HCT116 (cell line): ENCODE results near the gene VANGL1. TPM values are rescaled to one million over a fixed set of nuclear protein-coding genes. Genes with fewer than 3 reads are reported as not detected.

Source experiments
- ATAC-seq: fragments of 200-7000 bp; cut with Tn5 transposase; 2 replicates; pipeline ENCODE4 v1.9.1; 2020; ENCODE audit warnings: mild to moderate bottlenecking, moderate library complexity
- BruUV-seq: library from RNA; stranded (reverse); fragments of 400-500 nt; replicated peaks from 2 replicates; lab custom pipeline; 2021; lab: Mats Ljungman, UMichigan
- CTCF ChIA-PET: fragments of 300-600 bp; sonication (Branson Sonifier 250); formaldehyde crosslinking; loops from one replicate; lab custom pipeline; 2021; ENCODE audit warnings: antibody characterized with exemption; lab: Charles Lee
- POLR2A ChIA-PET: fragments of 300-600, 350-600 bp; sonication (Branson Sonifier 250); formaldehyde crosslinking; loops from one replicate; lab custom pipeline; 2021; ENCODE audit warnings: antibody characterized with exemption; lab: Charles Lee
- RAD21 ChIA-PET, 2 experiments: fragments of 300-600 bp; sonication (Branson Sonifier 250); formaldehyde crosslinking; loops; one replicate each; lab custom pipeline; 2023; ENCODE audit warnings: low total read pairs in 2 of 2; ENCODE audit not compliant: uncharacterized antibody in 2 of 2, unreplicated experiment in 2 of 2, low non-redundant PET in 1 of 2; lab: Charles Lee
- DNase-seq: peaks from one replicate; pipeline ENCODE4 v3.0.0-alpha.2; 2010; ENCODE audit warnings: low read depth, low spot score
- H2AFZ ChIP-seq: fragments of 200-600 bp; shearing (Covaris generic), sonication (generic); 2 replicates; pipeline ENCODE4 v1.6.1; 2017; ENCODE audit warnings: low read depth, mixed run types, mixed read lengths, antibody characterized with exemption, low read length; ENCODE audit not compliant: poor library complexity, severe bottlenecking
- H3K27ac ChIP-seq: 2 replicates; pipeline ENCODE4 v1.5.1; 2012; ENCODE audit warnings: low read depth, low read length
- H3K27me3 ChIP-seq: fragments of 200-600 bp; sonication (generic); 2 replicates; pipeline ENCODE4 v1.6.1; 2016; ENCODE audit warnings: mixed run types, low read length, mixed read lengths; ENCODE audit not compliant: insufficient read depth
- H3K36me3 ChIP-seq, 2 experiments: fragments of 200-500 bp in 1 of 2; fragments of 200-600 bp in 1 of 2; sonication (Bioruptor generic) in 1 of 2; sonication (generic) in 1 of 2; 2 replicates each; pipeline versions ENCODE4 v1.5.1 to v1.6.1; 2014 to 2016; ENCODE audit warnings: low read length in 2 of 2, inconsistent platforms in 1 of 2, mixed read lengths in 1 of 2, mixed run types in 1 of 2; ENCODE audit not compliant: insufficient read depth in 2 of 2, control insufficient read depth in 1 of 2
- H3K4me1 ChIP-seq, 2 experiments: fragments of 200-600 bp in 1 of 2; sonication (generic) in 1 of 2; 2 replicates each; pipeline versions ENCODE4 v1.5.1 to v1.6.1; 2012 to 2017; ENCODE audit warnings: low read length in 2 of 2, inconsistent platforms in 1 of 2, mild to moderate bottlenecking in 1 of 2, mixed read lengths in 1 of 2, mixed run types in 1 of 2, moderate library complexity in 1 of 2; ENCODE audit not compliant: insufficient read depth in 2 of 2, control insufficient read depth in 1 of 2
- H3K4me2 ChIP-seq: fragments of 200-600 bp; sonication (generic); 2 replicates; pipeline ENCODE4 v1.6.1; 2017; ENCODE audit warnings: mixed run types, low read length, mixed read lengths
- H3K4me3 ChIP-seq, 2 experiments: fragments of 200-600 bp in 1 of 2; sonication (generic) in 1 of 2; replicated peaks in 1 of 2; 2 replicates each; pipeline ENCODE4 v1.5.1; 2011 to 2016; ENCODE audit warnings: low read length in 2 of 2, control low read depth in 1 of 2, low read depth in 1 of 2, mild to moderate bottlenecking in 1 of 2, mixed read lengths in 1 of 2, mixed run types in 1 of 2
- H3K79me2 ChIP-seq: fragments of 200-600 bp; sonication (generic); 2 replicates; pipeline ENCODE4 v1.6.1; 2017; ENCODE audit warnings: mild to moderate bottlenecking, mixed run types, low read length, moderate library complexity, mixed read lengths; ENCODE audit not compliant: insufficient read depth
- H3K9ac ChIP-seq: fragments of 200-600 bp; sonication (generic); 2 replicates; pipeline ENCODE4 v1.6.1; 2016; ENCODE audit warnings: low read length, mixed read lengths
- H3K9me2 ChIP-seq: fragments of 200-600 bp; sonication (generic), shearing (Covaris generic); 2 replicates; pipeline ENCODE4 v1.6.1; 2017; ENCODE audit warnings: mixed run types, mild to moderate bottlenecking, moderate library complexity; ENCODE audit not compliant: insufficient read depth
- H3K9me3 ChIP-seq, 2 experiments: fragments of 200-500 bp in 1 of 2; fragments of 200-600 bp in 1 of 2; sonication (Bioruptor generic) in 1 of 2; sonication (generic) in 1 of 2; 2 replicates each; pipeline ENCODE4 v1.6.1; 2014 to 2017; ENCODE audit warnings: low read length in 2 of 2, mixed read lengths in 2 of 2, inconsistent platforms in 1 of 2, low read depth in 1 of 2, mild to moderate bottlenecking in 1 of 2, mixed run types in 1 of 2, moderate library complexity in 1 of 2; ENCODE audit not compliant: control insufficient read depth in 1 of 2, insufficient read depth in 1 of 2
- H4K20me1 ChIP-seq: fragments of 200-600 bp; sonication (generic), shearing (Covaris generic); 2 replicates; pipeline ENCODE4 v1.6.1; 2017; ENCODE audit warnings: mixed run types, mild to moderate bottlenecking, moderate library complexity; ENCODE audit not compliant: insufficient read depth
- ATF3 ChIP-seq: IDR thresholded peaks from 2 replicates; pipeline ENCODE4 v1.6.1; 2012
- CBX3 ChIP-seq: IDR thresholded peaks from 2 replicates; pipeline ENCODE4 v1.6.1; 2012; ENCODE audit warnings: low read depth
- CEBPB ChIP-seq: IDR thresholded peaks from 2 replicates; pipeline ENCODE4 v1.6.1; 2012; ENCODE audit warnings: low read depth
- CTCF ChIP-seq, 3 experiments: fragments of 200-600 bp in 1 of 3; sonication (generic) in 1 of 3; IDR thresholded peaks in 2 of 3; conservative IDR thresholded peaks in 1 of 3; 2 replicates each; pipeline ENCODE4 v1.5.1; 2012 to 2017; ENCODE audit warnings: low read depth in 2 of 3, low read length in 2 of 3, antibody characterized with exemption in 1 of 3, borderline replicate concordance in 1 of 3, control low read depth in 1 of 3, mild to moderate bottlenecking in 1 of 3, mixed read lengths in 1 of 3, mixed run types in 1 of 3, moderate library complexity in 1 of 3; ENCODE audit not compliant: insufficient read depth in 1 of 3
- EZH2 ChIP-seq: fragments of 200-600 bp; sonication (generic); IDR thresholded peaks from 2 replicates; pipeline ENCODE4 v1.6.1; 2017; ENCODE audit warnings: antibody characterized with exemption, mixed run types
- EZH2phosphoT487 ChIP-seq: fragments of 200-600 bp; IDR thresholded peaks from 2 replicates; pipeline ENCODE4 v1.6.1; 2018; ENCODE audit warnings: antibody characterized with exemption, borderline replicate concordance
- JUND ChIP-seq: IDR thresholded peaks from 2 replicates; pipeline ENCODE4 v1.6.1; 2012
- RAD21 ChIP-seq: IDR thresholded peaks from 2 replicates; pipeline ENCODE4 v1.6.1; 2012; ENCODE audit warnings: low read depth, mild to moderate bottlenecking
- REST ChIP-seq: IDR thresholded peaks from 2 replicates; pipeline ENCODE4 v1.6.1; 2012; ENCODE audit warnings: low read depth
- SIN3A ChIP-seq: IDR thresholded peaks from 2 replicates; pipeline ENCODE4 v1.6.1; 2012; ENCODE audit warnings: low read depth
- SP1 ChIP-seq: IDR thresholded peaks from 2 replicates; pipeline ENCODE4 v1.6.1; 2012; ENCODE audit warnings: low read depth
- SRF ChIP-seq: IDR thresholded peaks from 2 replicates; pipeline ENCODE4 v1.6.1; 2012; ENCODE audit warnings: low read depth
- TCF7L2 ChIP-seq: IDR thresholded peaks from 2 replicates; pipeline ENCODE4 v1.7.0; 2011; ENCODE audit warnings: borderline replicate concordance, inconsistent platforms; ENCODE audit not compliant: insufficient read depth, insufficient read length; ENCODE audit errors: extremely low read depth
- YY1 ChIP-seq: IDR thresholded peaks from 2 replicates; pipeline ENCODE4 v1.6.1; 2011; ENCODE audit warnings: low read length, low read depth, moderate library complexity, mild to moderate bottlenecking; ENCODE audit not compliant: insufficient replicate concordance; ENCODE audit errors: extremely low read depth
- ZFX ChIP-seq: fragments of 450-650 bp; IDR thresholded peaks from 2 replicates; pipeline ENCODE4 v1.6.1; 2017
- ZNF274 ChIP-seq: fragments of 200-500 bp; sonication (Bioruptor generic); IDR thresholded peaks from 2 replicates; pipeline ENCODE4 v1.6.1; 2014; ENCODE audit warnings: mild to moderate bottlenecking, low read depth, low read length, inconsistent platforms
- intact Hi-C: fragments of 100-400 bp; cut with micrococcal nuclease; formaldehyde crosslinking; loops from 2 replicates; pipeline ENCODE4 v1.10.0; 2022
- total RNA-seq: library from RNA; stranded (reverse); gene quantifications from one replicate; pipeline ENCODE4 v1.2.1, GENCODE V29; 2021; ENCODE audit not compliant: unreplicated experiment

The VANGL1 gene
- total RNA-seq, 1 experiment from 2014 or later, result 23.5 TPM

GRCh38 chr1:115655306-115655663, 13.5 kb downstream of the VANGL1 start:
- intact Hi-C loops, result no loop called here
- Histone ChIP-seq H3K27me3 (no peaks in the 10 kb centered on the region), H3K4me1 (no peaks in the 10 kb centered on the region), H3K4me2 (no peak overlapping the region), H3K36me3 (peaks cover 17 to 21% of the 10 kb centered on the region in 2 experiments; a peak in 3 of 4 replicates), H3K79me2 (peaks cover 67% of the 10 kb centered on the region), H3K4me3 (no peak overlapping the region), H3K9me2 (no peaks in the 10 kb centered on the region), H2AFZ (no peak overlapping the region), H3K9ac (no peak overlapping the region), H3K9me3 (no peaks in the 10 kb centered on the region), H3K27ac (no peak overlapping the region), H4K20me1 (no peaks in the 10 kb centered on the region)
- BruUV-seq, result no TSS peak
- DNase-seq (no peak), ATAC-seq (no peak)
- ChIA-PET CTCF (no interaction called here), RAD21 (no interaction called here), POLR2A (no interaction called here)
- TF ChIP-seq SIN3A (no peak), CEBPB (no peak), EZH2phosphoT487 (no peak), ZFX (no peak), CTCF (IDR thresholded peaks at IDR 0.05 in 2 of 3, conservative IDR thresholded peaks at IDR 0.05 in 1 of 3; ENCODE audit: borderline replicate concordance in 1 of 3, insufficient read depth in 1 of 3, low read depth in 2 of 3, low read length in 2 of 3) (no peak), EZH2 (no peak), ZNF274 (no peak), TCF7L2 (no peak), JUND (no peak), REST (no peak), SRF (no peak), CBX3 (no peak), SP1 (no peak), ATF3 (no peak), RAD21 (no peak), YY1 (no peak)
